Measurements from ENCODE around the gene DCAKD. TPM values are rescaled to one million over a fixed set of nuclear protein-coding genes. Genes with fewer than 3 reads are reported as not detected.

DCAKD gene
- total and polyA plus RNA-seq, 2 experiments from 2014 or later, result 29.9 to 47.4 TPM

DNA sequence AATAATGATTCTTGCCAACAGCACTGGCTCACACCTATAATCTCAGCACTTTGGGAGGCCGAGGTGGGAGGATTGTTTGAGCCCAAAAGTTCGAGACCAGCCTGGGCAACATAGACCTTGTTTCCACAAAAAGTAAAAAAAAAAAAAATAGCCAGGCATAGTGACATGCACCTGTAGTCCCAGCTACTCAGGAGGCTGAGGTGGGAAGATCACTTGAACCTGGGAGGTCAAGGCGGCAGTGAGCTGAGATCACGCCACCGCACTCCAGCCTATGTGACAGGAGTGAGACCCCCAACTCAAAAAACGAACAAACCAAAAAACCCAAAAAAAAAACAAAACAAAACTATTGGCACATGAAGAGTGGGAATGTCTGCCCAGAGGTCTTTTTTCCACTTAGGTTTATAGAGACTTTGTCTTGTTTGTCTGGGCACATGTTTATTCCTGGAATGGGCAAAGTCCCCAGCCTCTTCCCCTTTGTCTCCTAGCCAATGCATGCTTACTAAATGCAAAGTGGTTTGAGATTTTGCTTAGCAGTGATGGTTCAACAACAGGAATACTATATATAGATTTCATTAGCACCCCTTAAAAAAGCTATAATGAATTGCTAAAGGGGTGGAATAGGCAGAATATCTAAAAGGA lies 35.6 kb upstream of the DCAKD start:
- no peak overlapping the region for H2AFZ ChIP-seq
- no peaks in the 10 kb centered on the region for H4K20me1 ChIP-seq (ENCODE audit: insufficient read depth, poor library complexity, severe bottlenecking)
- H3K27ac ChIP-seq, result peak overlapping the region; percentile 30
- no peak overlapping the region for H3K4me3 ChIP-seq
- TF ChIP-seq EZH2 (IDR thresholded peaks at IDR 0.05; ENCODE audit: borderline replicate concordance) (no peak), EZH2phosphoT487 (IDR thresholded peaks at IDR 0.05; ENCODE audit: low read depth, severe bottlenecking, unreplicated experiment) (no peak)
- TF ChIP-seq, protein P1, sequence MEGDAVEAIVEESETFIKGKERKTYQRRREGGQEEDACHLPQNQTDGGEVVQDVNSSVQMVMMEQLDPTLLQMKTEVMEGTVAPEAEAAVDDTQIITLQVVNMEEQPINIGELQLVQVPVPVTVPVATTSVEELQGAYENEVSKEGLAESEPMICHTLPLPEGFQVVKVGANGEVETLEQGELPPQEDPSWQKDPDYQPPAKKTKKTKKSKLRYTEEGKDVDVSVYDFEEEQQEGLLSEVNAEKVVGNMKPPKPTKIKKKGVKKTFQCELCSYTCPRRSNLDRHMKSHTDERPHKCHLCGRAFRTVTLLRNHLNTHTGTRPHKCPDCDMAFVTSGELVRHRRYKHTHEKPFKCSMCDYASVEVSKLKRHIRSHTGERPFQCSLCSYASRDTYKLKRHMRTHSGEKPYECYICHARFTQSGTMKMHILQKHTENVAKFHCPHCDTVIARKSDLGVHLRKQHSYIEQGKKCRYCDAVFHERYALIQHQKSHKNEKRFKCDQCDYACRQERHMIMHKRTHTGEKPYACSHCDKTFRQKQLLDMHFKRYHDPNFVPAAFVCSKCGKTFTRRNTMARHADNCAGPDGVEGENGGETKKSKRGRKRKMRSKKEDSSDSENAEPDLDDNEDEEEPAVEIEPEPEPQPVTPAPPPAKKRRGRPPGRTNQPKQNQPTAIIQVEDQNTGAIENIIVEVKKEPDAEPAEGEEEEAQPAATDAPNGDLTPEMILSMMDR (IDR thresholded peaks at IDR 0.05; ENCODE audit: poor library complexity), result no peak
- peaks cover 8% of the 10 kb centered on the region for H3K79me2 ChIP-seq
- 95% methylated on average over 6 of the region's 6 CpGs for WGBS (ENCODE audit: low lambda C conversion rate, missing lambda C conversion rate)
- no peaks in the 10 kb centered on the region for H3K36me3 ChIP-seq (replicated peaks; ENCODE audit: insufficient read depth, low read depth)
- H3K4me1 ChIP-seq (ENCODE audit: insufficient read depth), result no peaks in the 10 kb centered on the region
- no peaks in the 10 kb centered on the region for H3K9me2 ChIP-seq (replicated peaks; ENCODE audit: insufficient read depth)
- no peak for DNase-seq (ENCODE audit: low spot score)
- H3K27me3 ChIP-seq, result no peaks in the 10 kb centered on the region
- H3K9me3 ChIP-seq (ENCODE audit: low read depth), result no peaks in the 10 kb centered on the region
- H3K4me2 ChIP-seq, result no peak overlapping the region

DNA sequence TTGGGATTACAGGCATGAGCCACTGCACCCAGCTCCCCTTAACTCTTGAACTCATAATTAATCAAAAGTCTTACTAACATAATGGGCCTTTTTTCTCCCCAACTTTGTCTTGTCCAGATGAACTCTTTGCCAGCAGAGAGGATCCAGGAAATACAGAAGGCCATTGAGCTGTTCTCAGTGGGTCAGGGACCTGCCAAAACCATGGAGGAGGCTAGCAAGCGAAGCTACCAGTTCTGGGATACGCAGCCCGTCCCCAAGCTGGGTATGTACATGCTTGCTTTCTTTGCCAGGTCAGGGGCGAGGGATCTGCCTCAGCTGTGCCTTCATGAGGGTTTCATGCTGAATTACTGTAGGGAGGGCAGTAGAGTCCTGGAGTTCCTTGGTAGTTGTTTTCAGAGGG lies 35.0 kb upstream of the DCAKD start:
- H3K4me1 ChIP-seq (ENCODE audit: insufficient read depth), result no peaks in the 10 kb centered on the region
- no peak overlapping the region for H3K4me3 ChIP-seq
- WGBS (ENCODE audit: low lambda C conversion rate, missing lambda C conversion rate), result 99% methylated on average over 4 of the region's 4 CpGs
- H3K9me3 ChIP-seq (ENCODE audit: low read depth), result no peaks in the 10 kb centered on the region
- DNase-seq (ENCODE audit: low spot score), result no peak
- TF ChIP-seq EZH2phosphoT487 (IDR thresholded peaks at IDR 0.05; ENCODE audit: low read depth, severe bottlenecking, unreplicated experiment) (no peak), EZH2 (IDR thresholded peaks at IDR 0.05; ENCODE audit: borderline replicate concordance) (no peak)
- TF ChIP-seq, protein P1 (IDR thresholded peaks at IDR 0.05; ENCODE audit: poor library complexity), result no peak
- H4K20me1 ChIP-seq (ENCODE audit: insufficient read depth, poor library complexity, severe bottlenecking), result no peaks in the 10 kb centered on the region
- no peak overlapping the region for H2AFZ ChIP-seq
- H3K27me3 ChIP-seq, result no peaks in the 10 kb centered on the region
- H3K4me2 ChIP-seq, result no peak overlapping the region
- H3K9me2 ChIP-seq (replicated peaks; ENCODE audit: insufficient read depth), result no peaks in the 10 kb centered on the region
- H3K36me3 ChIP-seq (replicated peaks; ENCODE audit: insufficient read depth, low read depth), result no peaks in the 10 kb centered on the region
- peak overlapping the region; percentile 6 for H3K27ac ChIP-seq
- peaks cover 10% of the 10 kb centered on the region for H3K79me2 ChIP-seq

DNA sequence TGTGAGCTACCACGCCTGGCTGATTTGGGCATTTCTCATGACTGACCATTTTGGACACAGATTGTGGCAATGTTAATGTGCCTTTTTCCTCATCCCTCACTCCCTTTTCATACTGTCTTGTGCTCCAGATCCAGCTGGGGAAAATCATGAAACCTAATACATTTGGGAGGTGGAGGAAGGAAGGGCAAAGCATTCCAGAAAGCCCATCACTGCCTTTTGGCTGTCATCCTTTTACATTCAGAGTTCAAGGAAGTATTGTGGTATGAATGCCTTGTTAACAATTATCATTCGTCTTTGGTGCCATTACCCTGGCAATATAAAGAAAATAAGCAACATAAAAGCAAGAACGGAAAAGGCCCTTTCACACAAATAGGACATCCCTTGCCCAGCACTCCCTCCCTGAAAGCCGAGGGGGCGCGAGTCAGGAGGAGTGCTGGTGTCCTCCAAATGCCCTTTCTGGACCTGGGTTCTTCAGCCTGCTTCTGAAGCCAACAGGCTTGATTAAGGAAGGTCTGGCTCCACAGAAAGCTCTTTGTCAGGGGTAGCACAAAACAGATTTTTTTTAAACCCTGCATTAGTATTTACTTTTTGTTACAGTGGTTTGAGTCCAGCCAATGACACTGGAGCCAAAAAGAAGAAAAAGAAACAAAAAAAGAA lies 29.7 kb upstream of the DCAKD start:
- 95% methylated on average over 6 of the region's 6 CpGs for WGBS (ENCODE audit: low lambda C conversion rate, missing lambda C conversion rate)
- TF ChIP-seq, protein P1 (IDR thresholded peaks at IDR 0.05; ENCODE audit: poor library complexity), result no peak
- TF ChIP-seq EZH2phosphoT487 (IDR thresholded peaks at IDR 0.05; ENCODE audit: low read depth, severe bottlenecking, unreplicated experiment), result no peak
- TF ChIP-seq EZH2 (IDR thresholded peaks at IDR 0.05; ENCODE audit: borderline replicate concordance), result no peak
- Histone ChIP-seq H3K9me3 (ENCODE audit: low read depth) (no peaks in the 10 kb centered on the region), H3K4me1 (ENCODE audit: insufficient read depth) (no peaks in the 10 kb centered on the region), H3K4me2 (no peak overlapping the region), H3K4me3 (no peak overlapping the region), H3K27ac (no peak overlapping the region), H4K20me1 (ENCODE audit: insufficient read depth, poor library complexity, severe bottlenecking) (peaks cover 8% of the 10 kb centered on the region), H3K79me2 (peaks cover 57% of the 10 kb centered on the region), H3K9me2 (replicated peaks; ENCODE audit: insufficient read depth) (no peaks in the 10 kb centered on the region), H3K36me3 (replicated peaks; ENCODE audit: insufficient read depth, low read depth) (no peaks in the 10 kb centered on the region), H3K27me3 (no peaks in the 10 kb centered on the region), H2AFZ (no peak overlapping the region)
- DNase-seq (ENCODE audit: low spot score), result no peak
